ENCODE data around the gene SKAP1. TPM values are rescaled to one million over a fixed set of nuclear protein-coding genes. Genes with fewer than 3 reads are reported as not detected.

Gene SKAP1
- total and polyA plus RNA-seq, 8 donors: 1.2 to 3.0 (median 1.8) TPM

GRCh38 chr17:48195910-48196309 lies 234.1 kb downstream of the SKAP1 start:
- Histone ChIP-seq H3K9me3 (no peaks in the 10 kb centered on the region), H3K36me3 (no peaks in the 10 kb centered on the region), H3K27me3 (peaks cover 5 to 30% of the 10 kb centered on the region in 2 donors), H3K27ac (no peak overlapping the region), H3K4me3 (no peak overlapping the region), H3K4me1 (no peaks in the 10 kb centered on the region)
- ATAC-seq (no peak), DNase-seq (no peak)
- intact Hi-C loops (cut with DNase I): no loop called here
- TF ChIP-seq CTCF (IDR thresholded peaks at IDR 0.05): no peak

GRCh38 chr17:48194097-48194550 lies 235.9 kb downstream of the SKAP1 start:
- Histone ChIP-seq H3K9me3 (no peaks in the 10 kb centered on the region), H3K27ac (no peak overlapping the region), H3K4me1 (no peaks in the 10 kb centered on the region), H3K4me3 (no peak overlapping the region), H3K27me3 (peaks cover 5 to 30% of the 10 kb centered on the region in 2 donors), H3K36me3 (no peaks in the 10 kb centered on the region)
- no peak for TF ChIP-seq CTCF (IDR thresholded peaks at IDR 0.05)
- intact Hi-C loops (cut with DNase I): no loop called here
- ATAC-seq (no peak), DNase-seq (no peak)

GRCh38 chr17:48192321-48192731 lies 237.7 kb downstream of the SKAP1 start:
- no peak overlapping the region for H3K4me3 ChIP-seq
- intact Hi-C loops (cut with DNase I): no loop called here
- no peaks in the 10 kb centered on the region for H3K9me3 ChIP-seq
- DNase-seq: no peak
- TF ChIP-seq CTCF (IDR thresholded peaks at IDR 0.05): no peak
- no peaks in the 10 kb centered on the region for H3K4me1 ChIP-seq
- no peak for ATAC-seq
- H3K27me3 ChIP-seq: peaks cover 5 to 30% of the 10 kb centered on the region in 2 donors
- H3K36me3 ChIP-seq: no peaks in the 10 kb centered on the region
- no peak overlapping the region for H3K27ac ChIP-seq

- no peak for TF ChIP-seq CTCF (IDR thresholded peaks at IDR 0.05)
- intact Hi-C loops (cut with DNase I): no loop called here
- Histone ChIP-seq H3K36me3 (no peaks in the 10 kb centered on the region), H3K4me1 (no peaks in the 10 kb centered on the region), H3K4me3 (no peak overlapping the region), H3K27ac (no peak overlapping the region), H3K27me3 (peaks cover 5 to 30% of the 10 kb centered on the region in 2 donors), H3K9me3 (no peaks in the 10 kb centered on the region)
- ATAC-seq: no peak
- DNase-seq: no peak
Measured at GRCh38 chr17:48191362-48191761, 238.7 kb downstream of the SKAP1 start.

GRCh38 chr17:48190871-48191270 lies 239.1 kb downstream of the SKAP1 start:
- H3K9me3 ChIP-seq: no peaks in the 10 kb centered on the region

More at GRCh38 chr17:48190871-48191270, 239.1 kb downstream of the SKAP1 start:
- Histone ChIP-seq H3K4me3 (no peak overlapping the region), H3K27ac (no peak overlapping the region), H3K4me1 (no peaks in the 10 kb centered on the region), H3K27me3 (peaks cover 5 to 27% of the 10 kb centered on the region in 2 donors), H3K36me3 (no peaks in the 10 kb centered on the region)
- intact Hi-C loops (cut with DNase I): no loop called here
- TF ChIP-seq CTCF (IDR thresholded peaks at IDR 0.05): no peak
- DNase-seq (no peak), ATAC-seq (no peak)
